ENCODE data around the gene CIDEB.

CIDEB gene

GRCh38 chr14:24269910-24270536, 37.8 kb downstream of the CIDEB start:
- DNase-seq (ENCODE audit: low read depth) = no peak

DNA sequence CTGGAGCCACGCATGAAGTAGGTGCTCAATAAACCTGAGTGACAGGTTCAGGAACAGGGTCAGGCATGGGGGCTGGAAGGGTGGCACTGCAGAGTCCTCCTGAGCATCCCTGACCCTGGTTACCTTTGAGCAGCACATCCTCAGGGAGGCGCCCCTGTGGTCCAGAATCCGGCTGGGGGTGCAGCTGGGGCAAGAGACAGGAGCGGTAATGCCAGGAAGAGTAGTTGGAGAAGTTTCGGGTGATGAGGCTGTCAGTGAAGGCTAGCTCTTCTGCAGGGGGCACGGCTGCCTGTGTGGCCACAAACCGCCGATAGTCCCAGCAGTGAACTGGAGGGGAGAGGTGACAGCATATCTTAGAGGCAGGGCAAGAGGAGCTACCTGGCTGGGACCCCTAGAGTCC, 38.4 kb downstream of the CIDEB start:
- DNase-seq (ENCODE audit: low read depth) = no peak

GRCh38 chr14:24268225-24268624, 39.6 kb downstream of the CIDEB start:
- DNase-seq (ENCODE audit: low read depth) = no peak

DNA sequence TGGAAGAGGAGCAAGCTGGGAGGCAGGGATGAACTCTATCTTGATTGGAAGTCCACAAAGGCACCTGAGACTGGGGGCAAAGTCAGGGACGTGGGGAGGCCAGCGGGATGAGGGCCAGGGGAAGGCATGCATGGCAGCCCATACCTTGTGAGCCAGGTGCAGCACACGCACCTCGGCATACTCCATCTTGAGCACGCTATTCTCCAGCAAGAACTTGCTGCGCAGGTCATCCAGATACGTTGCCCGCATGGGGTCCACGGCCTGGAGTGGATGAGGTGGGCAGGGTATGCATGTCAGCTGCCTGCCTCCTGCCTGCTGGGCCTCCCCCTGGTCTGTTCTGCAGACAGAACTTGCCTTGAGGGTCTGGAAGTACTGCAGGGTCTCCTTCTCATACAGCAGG, 40.3 kb downstream of the CIDEB start:
- DNase-seq (ENCODE audit: low read depth) = no peak

DNA sequence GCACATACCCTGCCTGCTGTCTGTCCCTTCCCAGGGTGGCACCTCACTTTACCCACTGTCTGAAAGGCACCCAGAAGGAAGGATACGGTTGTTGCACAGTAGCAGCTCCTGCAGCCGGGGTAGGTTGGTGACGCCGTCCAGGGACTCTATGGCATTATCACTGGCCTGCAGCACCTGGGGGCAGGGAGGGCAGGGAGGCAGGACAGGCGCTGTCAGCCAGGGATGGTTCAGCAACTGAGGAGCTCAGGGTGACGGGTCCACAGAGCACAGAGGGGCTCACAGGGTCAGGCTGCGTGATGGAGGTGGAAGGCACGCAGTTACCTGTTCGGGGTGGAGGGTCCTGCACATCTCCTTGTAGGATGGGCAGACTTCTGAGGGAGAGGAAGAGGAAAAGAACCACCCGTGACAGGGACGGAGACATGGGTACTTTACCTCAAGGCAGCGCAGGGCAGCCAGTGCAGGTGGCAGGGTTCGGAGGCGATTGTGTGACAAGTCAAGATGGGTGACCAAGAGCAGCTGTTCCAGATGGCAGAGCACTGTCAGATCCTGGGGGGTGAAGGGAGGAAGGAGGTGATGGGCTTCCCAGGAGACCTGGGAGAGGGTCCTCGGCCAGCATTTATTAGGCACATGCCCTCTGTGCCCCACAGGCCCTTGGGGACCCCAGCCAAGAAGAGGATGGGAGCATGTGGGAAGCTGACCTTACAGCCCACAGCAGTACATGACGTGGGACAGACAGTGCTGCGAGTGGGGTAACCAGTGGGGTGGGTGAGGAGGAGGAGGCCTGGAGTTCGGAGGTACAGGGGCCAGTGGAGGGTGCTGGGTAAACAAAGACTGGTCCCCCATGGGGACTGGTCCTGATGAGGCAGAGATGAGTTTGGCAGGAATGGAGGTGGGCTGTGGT, 41.2 kb downstream of the CIDEB start:
- no peak for DNase-seq (ENCODE audit: low read depth)

GRCh38 chr14:24264298-24264697, 43.5 kb downstream of the CIDEB start:
- DNase-seq (ENCODE audit: low read depth) = no peak

DNA sequence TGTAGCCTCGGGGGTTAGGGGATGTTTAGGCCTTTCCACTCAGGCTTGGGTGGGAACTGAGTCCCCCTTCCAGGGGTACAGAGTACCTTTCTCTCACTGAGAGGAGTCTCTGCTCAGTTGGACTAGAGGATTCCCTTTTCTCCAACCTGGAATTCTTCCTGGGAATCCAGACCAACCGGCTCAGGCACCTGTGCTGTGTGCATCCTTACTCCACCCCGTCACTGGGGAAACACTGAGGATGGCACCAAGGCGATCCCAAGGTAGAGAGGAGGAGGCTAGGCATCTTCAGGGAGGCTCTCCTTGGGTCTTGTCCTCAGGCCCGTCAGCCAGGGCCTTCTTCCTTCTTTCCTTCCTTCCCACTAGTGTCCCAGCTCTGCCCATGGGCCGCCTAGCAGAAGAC, 43.9 kb downstream of the CIDEB start:
- DNase-seq (ENCODE audit: low read depth) = no peak

GRCh38 chr14:24262821-24263733, 44.7 kb downstream of the CIDEB start, which contains the start of gene TGM1:
TGM1 (minus strand) TSS chr14:24263177; CDS start chr14:24262352, 825 bp downstream.
- no peak for DNase-seq (ENCODE audit: low read depth)

DNA sequence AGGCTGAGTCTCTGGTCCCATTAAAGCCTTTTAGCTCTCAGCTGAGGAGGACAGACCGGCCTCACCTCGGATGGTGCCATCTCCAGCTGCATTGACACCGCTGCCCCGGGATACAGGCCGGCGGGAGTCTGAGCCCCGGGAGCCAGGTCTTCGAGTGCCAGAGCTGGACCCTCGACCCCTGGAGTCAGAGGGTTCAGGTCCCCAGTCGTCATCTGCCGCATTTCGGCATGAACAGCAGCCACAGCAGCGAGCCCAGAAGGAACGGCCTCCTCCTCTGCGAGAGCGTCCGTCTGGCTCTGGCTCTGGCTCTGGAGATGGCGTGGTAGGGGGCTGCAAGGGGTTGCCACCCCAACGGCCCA, 45.8 kb downstream of the CIDEB start:
- no peak for DNase-seq (ENCODE audit: low read depth)

DNA sequence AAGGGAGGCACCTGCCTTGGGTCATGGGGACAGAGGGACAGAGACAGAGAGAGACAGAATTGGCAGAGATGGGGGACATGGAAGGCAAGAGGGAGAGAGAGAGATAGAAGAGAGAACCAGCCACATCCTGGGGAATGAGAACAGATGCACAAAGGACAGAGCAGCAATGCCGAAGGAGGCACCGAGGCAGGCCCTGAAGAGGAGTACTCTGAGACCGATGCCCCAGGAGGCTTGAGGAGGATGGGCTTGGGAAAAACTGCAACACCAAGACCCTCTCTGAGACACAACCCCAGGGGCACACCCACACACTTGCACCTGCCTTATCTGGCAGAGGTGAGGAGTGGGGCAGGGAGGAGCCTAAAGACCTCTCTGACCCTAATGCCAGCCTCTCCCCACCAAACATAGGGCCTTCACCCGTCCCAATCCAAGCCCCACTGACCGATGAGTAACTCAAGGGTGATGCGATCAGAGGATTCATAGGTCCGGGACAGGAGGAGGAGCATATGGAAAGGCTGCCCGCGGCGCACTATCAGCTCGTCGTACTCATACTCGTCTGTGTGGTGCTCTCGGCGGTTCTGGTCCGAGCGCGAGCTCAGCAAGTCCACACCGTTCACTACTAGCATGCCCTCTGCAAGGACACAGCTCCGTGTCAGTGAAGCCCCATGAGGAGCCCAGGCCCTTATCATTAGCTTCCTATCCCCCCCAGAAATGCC, 46.4 kb downstream of the CIDEB start:
- no peak for DNase-seq (ENCODE audit: low read depth)

GRCh38 chr14:24260780-24261157, 47.0 kb downstream of the CIDEB start:
- no peak for DNase-seq (ENCODE audit: low read depth)

DNA sequence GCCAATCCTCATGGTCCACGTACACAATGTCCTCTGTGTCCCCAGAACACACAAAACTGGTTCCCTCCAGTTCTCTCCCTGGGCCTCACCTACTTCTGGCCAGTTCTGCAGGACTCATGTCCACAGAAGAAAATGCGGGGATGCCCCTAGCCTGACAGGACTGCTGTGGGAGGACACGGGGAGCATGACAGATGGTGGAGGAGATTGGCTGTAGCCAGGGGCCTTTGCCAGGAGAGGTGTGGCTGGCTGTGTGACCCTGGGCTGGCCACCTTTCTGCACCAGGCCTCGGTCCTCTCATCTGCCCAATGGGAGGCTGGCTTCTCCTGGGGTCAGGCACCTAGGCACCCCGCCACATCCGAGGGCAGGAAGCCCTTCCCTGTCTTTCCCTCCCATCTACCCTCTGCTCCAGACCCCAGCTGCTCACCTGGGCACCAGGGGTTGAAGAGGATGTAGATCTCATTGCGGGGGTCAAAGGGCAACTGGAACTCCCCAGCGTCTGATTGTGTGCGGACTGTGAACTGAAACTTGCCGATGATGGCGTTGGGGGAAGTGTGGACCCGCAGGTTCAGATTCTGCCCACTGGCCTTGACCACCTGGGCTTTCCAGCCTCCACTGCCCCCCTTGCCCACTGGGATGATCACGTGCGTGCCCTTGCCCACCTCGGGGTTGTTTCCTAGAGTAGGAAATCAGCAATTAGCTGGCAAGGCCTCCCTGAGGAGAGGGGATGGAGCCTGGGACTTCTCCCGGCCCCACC, 47.6 kb downstream of the CIDEB start:
- DNase-seq (ENCODE audit: low read depth) = no peak

GRCh38 chr14:24259282-24260025, 48.3 kb downstream of the CIDEB start:
- DNase-seq (ENCODE audit: low read depth) = no peak

- no peak for DNase-seq (ENCODE audit: low read depth)
These were observed 49.1 kb downstream of the CIDEB start for GRCh38 chr14:24258548-24259265.

DNA sequence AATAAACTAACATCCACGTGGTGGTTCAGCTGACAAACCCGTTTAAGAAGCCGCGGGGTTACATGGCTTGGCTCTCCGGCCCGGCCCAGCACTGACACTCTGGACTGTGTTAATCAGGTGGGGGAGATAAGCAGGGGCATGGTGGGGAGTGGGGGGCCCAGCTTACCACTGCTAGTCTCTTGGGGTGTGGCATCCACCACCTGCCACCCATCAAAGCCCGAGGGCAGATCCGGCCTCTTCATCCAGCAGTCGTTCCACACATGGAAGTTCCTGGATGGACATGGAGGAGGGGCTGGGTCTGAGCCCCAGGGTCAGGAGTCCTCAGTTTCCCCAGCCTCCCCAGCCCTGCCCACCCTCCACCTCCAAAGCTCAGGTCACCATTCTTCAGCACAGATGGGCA, 49.7 kb downstream of the CIDEB start:
- DNase-seq (ENCODE audit: low read depth) = no peak

GRCh38 chr14:24256960-24257359, 50.8 kb downstream of the CIDEB start:
- peak; percentile 9 for DNase-seq (ENCODE audit: low read depth)

GRCh38 chr14:24255931-24256711, 51.7 kb downstream of the CIDEB start:
- no peak for DNase-seq (ENCODE audit: low read depth)

DNA sequence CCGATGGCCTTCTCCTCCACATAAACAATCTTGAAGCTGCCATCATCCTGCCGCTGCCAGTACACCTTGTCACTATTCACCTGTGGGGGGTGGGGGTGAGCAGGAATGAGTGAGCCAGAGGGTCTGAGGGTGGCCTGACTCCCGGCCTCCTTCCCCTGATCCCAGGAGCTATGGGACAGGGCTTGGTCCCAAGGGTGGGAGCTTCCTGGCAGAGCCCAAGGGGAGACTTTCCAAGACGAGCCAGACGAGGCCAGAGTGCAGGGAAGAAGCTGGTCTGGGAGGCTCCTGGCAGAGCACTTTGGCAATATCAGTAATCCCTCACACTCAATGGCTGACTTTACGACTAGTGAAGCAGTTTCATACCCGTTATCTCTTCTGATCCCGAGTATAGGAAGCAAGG, 52.3 kb downstream of the CIDEB start:
- no peak for DNase-seq (ENCODE audit: low read depth)
